Activated naive CD8-positive, alpha-beta T cell treated with anti-CD3 and anti-CD28 coated beads, Interleukin-2, amount 50 U/mL, for 24 hours (primary cell): ENCODE measurements around the gene CCS.

Experiments used
- ATAC-seq: fragments of 150-1000 bp; cut with Tn5 transposase; one replicate; pipeline ENCODE4 v1.10.0; 2021
- DNase-seq: peaks from one replicate; pipeline ENCODE4 v3.0.0; 2021
- H3K27ac Mint-ChIP-seq: one replicate; pipeline ENCODE4 v1.8.0; 2021; ENCODE audit warnings: mild to moderate bottlenecking, mixed read lengths
- H3K27me3 Mint-ChIP-seq: one replicate; pipeline ENCODE4 v1.8.0; 2021; ENCODE audit warnings: mixed read lengths
- H3K36me3 Mint-ChIP-seq: one replicate; pipeline ENCODE4 v1.8.0; 2021; ENCODE audit warnings: low read depth, mixed read lengths
- H3K4me1 Mint-ChIP-seq: one replicate; pipeline ENCODE4 v1.8.0; 2021; ENCODE audit warnings: mixed read lengths
- H3K4me3 Mint-ChIP-seq: one replicate; pipeline ENCODE4 v1.8.0; 2021; ENCODE audit warnings: mild to moderate bottlenecking, moderate library complexity, mixed read lengths
- H3K9me3 Mint-ChIP-seq: one replicate; pipeline ENCODE4 v1.8.0; 2021; ENCODE audit warnings: mixed read lengths

The CCS gene

DNA sequence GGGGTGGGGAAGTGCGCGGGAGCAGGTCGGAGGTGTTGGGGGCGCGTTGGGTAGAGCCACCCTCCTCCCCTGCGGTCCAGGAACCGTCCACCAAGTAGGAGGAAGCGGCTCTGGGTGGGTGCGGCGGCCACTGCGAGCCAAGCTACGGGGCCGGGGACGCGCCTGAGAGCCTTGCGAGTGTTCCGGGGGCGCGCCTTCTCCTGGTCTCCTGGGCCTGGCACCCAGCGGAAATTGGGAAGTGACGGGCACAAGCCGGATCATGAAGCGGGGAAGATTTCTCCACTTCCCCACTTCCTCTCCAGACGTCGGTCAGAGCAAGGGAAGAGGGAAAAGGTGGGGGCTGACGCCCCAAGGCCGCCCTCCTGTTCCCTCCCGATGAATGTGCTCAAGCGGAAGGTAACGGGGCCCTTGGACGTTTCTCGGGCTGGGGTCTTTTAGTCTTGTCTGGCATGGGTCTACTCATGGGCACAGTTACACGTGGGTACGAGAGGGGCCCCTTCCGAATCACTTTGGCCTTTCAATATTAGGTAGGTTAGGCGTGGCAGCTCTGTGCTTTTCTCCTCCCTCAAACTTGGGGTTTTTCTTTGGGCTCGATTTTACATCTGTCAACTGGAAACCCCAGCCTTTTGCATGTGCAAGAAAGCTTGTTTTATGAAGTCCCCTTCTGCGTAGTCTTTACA is 24.3 kb downstream of the CCS start:
- H3K4me3 Mint-ChIP-seq, result peak overlapping the region; percentile 89
- peaks cover 52% of the 10 kb centered on the region for H3K4me1 Mint-ChIP-seq
- peak overlapping the region; percentile 98 for H3K27ac Mint-ChIP-seq
- ATAC-seq, result no peak
- H3K9me3 Mint-ChIP-seq, result no peaks in the 10 kb centered on the region
- no peaks in the 10 kb centered on the region for H3K27me3 Mint-ChIP-seq
- H3K36me3 Mint-ChIP-seq, result peaks cover 56% of the 10 kb centered on the region
- no peak for DNase-seq

DNA sequence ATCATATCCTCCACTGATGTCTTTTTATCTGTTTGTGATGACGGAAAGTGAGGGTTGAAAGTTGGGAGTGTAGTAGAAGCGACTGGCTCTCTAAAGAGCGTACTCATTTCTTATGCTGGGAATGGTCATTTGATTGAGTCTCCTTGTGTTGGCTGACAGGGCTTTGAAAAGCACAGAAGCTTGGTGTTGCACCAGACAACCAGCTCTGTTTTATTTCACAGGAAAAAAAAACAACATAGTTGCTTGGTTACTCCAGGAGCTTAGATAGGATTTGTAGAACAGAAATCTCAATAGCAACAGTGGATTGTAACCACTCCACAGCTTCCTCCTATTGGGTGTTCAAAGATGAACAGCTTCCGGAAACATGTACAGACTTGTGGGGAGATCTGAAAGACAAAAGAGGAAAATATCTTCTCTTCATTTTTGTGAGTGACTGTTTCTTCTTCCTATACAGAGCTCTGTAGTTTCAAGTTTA is 26.1 kb downstream of the CCS start:
- Mint-ChIP-seq H3K4me1 (peaks cover 70% of the 10 kb centered on the region), H3K27me3 (no peaks in the 10 kb centered on the region), H3K36me3 (peaks cover 74% of the 10 kb centered on the region), H3K4me3 (peak overlapping the region; percentile 89), H3K9me3 (no peaks in the 10 kb centered on the region), H3K27ac (peak overlapping the region; percentile 98)
- DNase-seq (no peak), ATAC-seq (peak; percentile 8)

- Mint-ChIP-seq H3K4me1 (peaks cover 61% of the 10 kb centered on the region), H3K4me3 (no peak overlapping the region), H3K9me3 (no peaks in the 10 kb centered on the region), H3K36me3 (peaks cover 77% of the 10 kb centered on the region), H3K27me3 (no peaks in the 10 kb centered on the region), H3K27ac (no peak overlapping the region)
- ATAC-seq, result no peak
- no peak for DNase-seq
Measured at GRCh38 chr11:66624450-66624849, 31.5 kb downstream of the CCS start.

DNA sequence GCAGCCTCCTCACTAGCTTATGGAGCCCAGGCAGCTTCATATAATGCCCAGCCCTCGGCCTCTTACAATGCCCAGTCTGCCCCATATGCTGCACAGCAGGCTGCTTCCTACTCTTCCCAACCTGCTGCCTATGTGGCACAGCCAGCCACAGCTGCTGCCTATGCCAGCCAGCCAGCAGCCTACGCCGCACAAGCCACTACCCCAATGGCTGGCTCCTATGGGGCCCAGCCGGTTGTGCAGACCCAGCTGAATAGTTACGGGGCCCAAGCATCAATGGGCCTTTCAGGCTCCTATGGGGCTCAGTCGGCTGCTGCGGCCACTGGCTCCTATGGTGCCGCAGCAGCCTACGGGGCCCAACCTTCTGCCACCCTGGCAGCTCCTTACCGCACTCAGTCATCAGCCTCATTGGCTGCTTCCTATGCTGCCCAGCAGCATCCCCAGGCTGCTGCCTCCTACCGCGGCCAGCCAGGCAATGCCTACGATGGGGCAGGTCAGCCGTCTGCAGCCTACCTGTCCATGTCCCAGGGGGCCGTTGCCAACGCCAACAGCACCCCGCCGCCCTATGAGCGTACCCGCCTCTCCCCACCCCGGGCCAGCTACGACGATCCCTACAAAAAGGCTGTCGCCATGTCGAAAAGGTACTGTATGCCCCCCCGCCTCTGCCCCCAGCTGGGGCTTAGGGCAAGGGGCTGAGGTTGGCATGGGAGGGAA is 32.2 kb downstream of the CCS start:
- H3K4me1 Mint-ChIP-seq, result peaks cover 60% of the 10 kb centered on the region
- no peak overlapping the region for H3K4me3 Mint-ChIP-seq
- H3K27me3 Mint-ChIP-seq, result no peaks in the 10 kb centered on the region
- no peaks in the 10 kb centered on the region for H3K9me3 Mint-ChIP-seq
- DNase-seq, result no peak
- peaks cover 79% of the 10 kb centered on the region for H3K36me3 Mint-ChIP-seq
- no peak for ATAC-seq
- H3K27ac Mint-ChIP-seq, result no peak overlapping the region

- no peak overlapping the region for H3K4me3 Mint-ChIP-seq
- peaks cover 58% of the 10 kb centered on the region for H3K4me1 Mint-ChIP-seq
- peaks cover 74% of the 10 kb centered on the region for H3K36me3 Mint-ChIP-seq
- DNase-seq, result no peak
- no peaks in the 10 kb centered on the region for H3K9me3 Mint-ChIP-seq
- no peaks in the 10 kb centered on the region for H3K27me3 Mint-ChIP-seq
- no peak for ATAC-seq
- no peak overlapping the region for H3K27ac Mint-ChIP-seq
Measured at GRCh38 chr11:66625752-66626149, 32.8 kb downstream of the CCS start.

GRCh38 chr11:66626382-66626781 is 33.4 kb downstream of the CCS start:
- ATAC-seq, result no peak
- Mint-ChIP-seq H3K9me3 (no peaks in the 10 kb centered on the region), H3K36me3 (peaks cover 71% of the 10 kb centered on the region), H3K27me3 (no peaks in the 10 kb centered on the region), H3K4me3 (no peak overlapping the region), H3K27ac (no peak overlapping the region), H3K4me1 (peaks cover 53% of the 10 kb centered on the region)
- no peak for DNase-seq

DNA sequence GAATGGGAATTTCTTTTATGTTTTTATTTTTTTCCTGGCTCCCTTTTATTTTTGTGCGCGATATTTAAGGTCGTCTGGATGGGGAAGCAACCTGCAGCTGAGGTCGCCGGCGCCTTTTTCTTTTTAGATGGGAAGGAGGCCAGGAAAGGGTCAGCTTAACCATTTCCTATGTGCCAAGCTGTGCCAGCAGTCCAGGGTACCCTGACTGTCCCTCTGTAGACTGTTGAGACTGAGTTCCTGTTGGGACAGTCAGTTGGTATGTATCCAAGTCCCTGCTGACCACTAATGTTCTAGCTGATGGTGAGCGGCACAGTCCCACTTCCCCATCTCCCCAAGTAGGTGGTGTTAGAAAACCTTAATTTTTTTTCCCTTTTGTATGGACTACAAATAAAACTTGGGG is 33.9 kb downstream of the CCS start:
- Mint-ChIP-seq H3K27me3 (no peaks in the 10 kb centered on the region), H3K27ac (no peak overlapping the region), H3K36me3 (peaks cover 72% of the 10 kb centered on the region), H3K4me1 (peaks cover 51% of the 10 kb centered on the region), H3K9me3 (no peaks in the 10 kb centered on the region), H3K4me3 (no peak overlapping the region)
- ATAC-seq, result no peak
- no peak for DNase-seq

DNA sequence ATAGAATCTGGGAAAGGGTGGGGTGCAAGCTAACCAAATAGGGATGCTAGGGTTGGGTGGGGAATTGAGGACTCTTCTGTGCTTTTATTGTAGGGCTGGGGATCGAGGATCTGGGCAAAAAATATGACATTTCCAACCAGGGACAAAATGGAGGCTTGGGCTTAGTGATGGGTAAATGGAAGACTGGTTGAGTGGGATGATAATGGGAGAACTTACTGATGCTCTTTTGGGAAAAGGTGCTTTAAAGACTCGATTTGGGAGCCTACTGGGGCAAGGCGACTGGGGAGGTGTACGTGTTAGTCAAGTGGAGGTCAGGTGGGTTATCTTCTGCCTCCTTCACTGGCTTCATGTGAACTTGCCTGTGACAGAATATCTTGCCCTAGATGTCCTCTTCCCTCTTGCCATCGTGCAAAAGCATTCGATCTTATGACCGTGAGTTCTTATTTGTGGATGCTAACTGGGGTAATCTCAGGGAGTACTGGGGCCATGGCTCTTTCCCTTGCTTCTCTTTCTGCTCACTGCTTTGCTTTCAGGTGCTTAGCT is 35.1 kb downstream of the CCS start:
- Mint-ChIP-seq H3K9me3 (no peaks in the 10 kb centered on the region), H3K4me3 (no peak overlapping the region), H3K36me3 (peaks cover 73% of the 10 kb centered on the region), H3K4me1 (peaks cover 42% of the 10 kb centered on the region), H3K27ac (peak overlapping the region; percentile 51), H3K27me3 (no peaks in the 10 kb centered on the region)
- DNase-seq (no peak), ATAC-seq (no peak)

DNA sequence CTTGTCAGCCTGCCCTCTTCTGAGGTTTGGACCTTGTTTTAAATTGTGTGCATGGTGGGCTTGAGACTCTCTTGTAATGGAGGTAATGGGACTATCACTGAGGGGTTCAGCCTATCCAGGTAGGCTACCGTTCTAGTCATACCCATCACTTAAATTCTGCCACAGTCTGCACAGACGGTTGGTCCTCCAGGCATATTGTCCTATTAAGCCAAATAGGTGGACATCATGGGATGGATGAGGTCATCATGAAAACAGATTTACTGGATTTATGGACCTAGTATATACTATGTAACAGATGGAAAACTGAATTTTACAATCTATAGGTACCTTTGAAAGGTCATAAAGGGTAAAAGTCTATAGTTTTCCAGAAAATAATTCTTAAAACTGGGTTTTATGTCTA is 36.4 kb downstream of the CCS start:
- H3K36me3 Mint-ChIP-seq, result peaks cover 68% of the 10 kb centered on the region
- ATAC-seq (no peak), DNase-seq (no peak)
- no peak overlapping the region for H3K4me3 Mint-ChIP-seq
- H3K4me1 Mint-ChIP-seq, result peaks cover 33% of the 10 kb centered on the region
- H3K27me3 Mint-ChIP-seq, result no peaks in the 10 kb centered on the region
- H3K27ac Mint-ChIP-seq, result no peak overlapping the region
- H3K9me3 Mint-ChIP-seq, result no peaks in the 10 kb centered on the region

DNA sequence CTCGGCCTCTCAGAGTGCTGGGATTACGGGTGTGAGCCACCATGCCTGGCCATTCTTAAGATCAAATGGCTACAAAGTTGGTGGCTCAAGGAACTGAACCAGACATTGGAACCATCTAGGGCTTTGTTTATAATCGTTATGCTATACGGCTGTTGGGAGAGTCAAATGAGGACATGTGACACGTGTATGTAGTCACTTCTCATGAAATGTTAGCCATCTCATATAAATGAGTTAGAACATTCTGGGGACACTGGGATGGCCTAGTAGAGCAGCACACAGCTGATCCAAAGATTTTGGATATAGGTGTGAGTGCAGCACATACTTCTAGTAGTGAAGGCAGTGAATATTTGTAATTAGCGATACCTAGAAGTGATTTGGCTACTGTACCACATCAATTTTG is 38.9 kb downstream of the CCS start:
- Mint-ChIP-seq H3K27me3 (no peaks in the 10 kb centered on the region), H3K9me3 (no peaks in the 10 kb centered on the region), H3K36me3 (peaks cover 61% of the 10 kb centered on the region), H3K27ac (no peak overlapping the region), H3K4me3 (no peak overlapping the region), H3K4me1 (peaks cover 44% of the 10 kb centered on the region)
- ATAC-seq, result no peak
- no peak for DNase-seq

GRCh38 chr11:66632952-66633351 is 40.0 kb downstream of the CCS start:
- Mint-ChIP-seq H3K27ac (no peak overlapping the region), H3K4me3 (no peak overlapping the region), H3K27me3 (no peaks in the 10 kb centered on the region), H3K36me3 (peaks cover 56% of the 10 kb centered on the region), H3K4me1 (peaks cover 48% of the 10 kb centered on the region), H3K9me3 (no peaks in the 10 kb centered on the region)
- DNase-seq (no peak), ATAC-seq (no peak)

DNA sequence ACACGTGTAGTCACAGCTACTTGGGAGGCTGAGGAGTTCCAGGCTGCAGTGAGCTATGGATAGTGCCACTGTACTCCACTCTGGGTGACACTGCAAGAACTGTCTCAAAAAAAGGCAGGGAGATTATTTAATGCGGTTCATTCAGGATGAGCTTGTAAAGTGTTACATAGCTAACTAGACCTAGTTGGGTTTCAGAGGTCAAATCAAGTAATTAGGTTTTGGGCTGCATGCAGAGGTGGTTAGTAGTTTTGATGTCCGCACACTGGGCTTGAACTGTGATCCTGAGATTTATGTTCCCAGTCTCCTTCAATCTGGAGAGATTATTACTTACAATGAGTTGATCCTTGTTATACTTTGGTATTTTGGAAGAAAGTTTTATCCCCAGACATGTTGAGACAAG is 43.4 kb downstream of the CCS start:
- Mint-ChIP-seq H3K4me1 (peaks cover 54% of the 10 kb centered on the region), H3K36me3 (peaks cover 67% of the 10 kb centered on the region), H3K27ac (peak overlapping the region; percentile 93)

GRCh38 chr11:66637557-66638176 is 44.7 kb downstream of the CCS start:
- H3K27me3 Mint-ChIP-seq, result no peaks in the 10 kb centered on the region
- H3K9me3 Mint-ChIP-seq, result no peaks in the 10 kb centered on the region
- H3K27ac Mint-ChIP-seq, result peak overlapping the region; percentile 93
- peaks cover 61% of the 10 kb centered on the region for H3K4me1 Mint-ChIP-seq
- H3K4me3 Mint-ChIP-seq, result peak overlapping the region; percentile 85
- H3K36me3 Mint-ChIP-seq, result peaks cover 67% of the 10 kb centered on the region
- no peak for ATAC-seq
- DNase-seq, result no peak

More for the DNA sequence above, 43.4 kb downstream of the CCS start:
- ATAC-seq (no peak), DNase-seq (no peak)
- Mint-ChIP-seq H3K27me3 (no peaks in the 10 kb centered on the region), H3K9me3 (no peaks in the 10 kb centered on the region), H3K4me3 (no peak overlapping the region)

GRCh38 chr11:66638177-66639065 is 45.4 kb downstream of the CCS start, which contains the start of gene RBM4:
Gene RBM4 (plus strand): TSS chr11:66638703. CDS start chr11:66639712, 1,009 bp downstream.
- Mint-ChIP-seq H3K27ac (peak within 1 kb of the TSS; percentile 93), H3K27me3 (no peaks in the 10 kb centered on the region), H3K9me3 (no peaks in the 10 kb centered on the region), H3K36me3 (peaks cover 69% of the 10 kb centered on the region), H3K4me3 (peak within 1 kb of the TSS; percentile 85), H3K4me1 (peaks cover 68% of the 10 kb centered on the region)
- peak; percentile 93 for DNase-seq
- ATAC-seq, result peak; percentile 96
